Caki2 (cell line): ENCODE results near the gene TNS1. TPM values are rescaled to one million over a fixed set of nuclear protein-coding genes. Genes with fewer than 3 reads are reported as not detected.
"Not testable (repeated sequence)": the region's sequence is repeated elsewhere in the genome, so short reads cannot be mapped to it uniquely, and the experiment has no call there.

ENCODE experiments used
- DNase-seq: peaks from one replicate; pipeline ENCODE4 v3.0.0-alpha.2; 2015; ENCODE audit warnings: low read depth
- in situ Hi-C: cut with HindIII; loops from 2 replicates; pipeline ENCODE4 v1.10.0; 2016; ENCODE audit warnings: low sequenced_read_pairs, low pct_unique_long_range_greater_than_20kb, mixed read lengths
- total RNA-seq: library from RNA; depleted of rRNA; stranded (reverse); fragments of >200 nt; shearing (Covaris generic); gene quantifications from 2 replicates; pipeline ENCODE4 v1.2.3, GENCODE V29; 2014; ENCODE audit warnings: low replicate concordance

The TNS1 gene
- total RNA-seq, 1 experiment from 2014 or later = 0.68 TPM

DNA sequence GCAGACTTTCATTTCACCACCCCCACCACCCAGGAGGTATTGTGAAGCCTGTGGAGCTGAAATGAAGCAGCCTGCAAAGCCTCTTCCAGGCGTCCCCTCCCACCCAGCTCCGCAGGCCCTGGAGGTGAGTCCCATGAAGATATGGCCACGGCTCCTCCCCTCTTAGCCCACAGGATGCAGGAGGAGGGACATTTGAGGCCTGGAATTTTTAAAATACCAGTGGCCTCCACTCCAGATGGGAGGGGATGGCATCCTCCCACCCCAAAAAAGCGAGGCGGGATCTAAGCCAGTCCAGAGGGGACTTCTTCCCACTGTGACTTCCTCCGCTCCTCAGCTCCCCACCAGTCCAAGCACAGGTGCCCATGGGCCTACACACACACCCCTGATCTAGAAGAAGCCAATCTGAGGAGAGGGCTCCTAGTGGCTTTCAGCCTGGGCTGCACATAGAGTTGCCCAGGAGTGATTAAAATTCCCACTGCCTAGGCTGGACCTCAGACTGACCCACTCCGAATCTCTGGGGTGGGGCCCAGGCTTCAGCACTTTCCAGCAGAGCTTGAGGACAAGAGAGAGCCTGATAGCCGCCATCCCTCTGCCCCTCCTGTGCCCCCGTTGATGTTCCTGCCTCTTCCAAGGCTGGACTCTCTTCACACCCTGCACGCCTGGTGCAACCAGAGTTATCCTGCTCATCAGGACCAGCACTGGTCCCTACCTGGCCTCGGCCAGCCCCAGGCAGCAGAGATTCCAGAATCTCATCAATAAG is 206.9 kb downstream of the TNS1 start:
- no peak for DNase-seq
- in situ Hi-C loops = no loop called here

DNA sequence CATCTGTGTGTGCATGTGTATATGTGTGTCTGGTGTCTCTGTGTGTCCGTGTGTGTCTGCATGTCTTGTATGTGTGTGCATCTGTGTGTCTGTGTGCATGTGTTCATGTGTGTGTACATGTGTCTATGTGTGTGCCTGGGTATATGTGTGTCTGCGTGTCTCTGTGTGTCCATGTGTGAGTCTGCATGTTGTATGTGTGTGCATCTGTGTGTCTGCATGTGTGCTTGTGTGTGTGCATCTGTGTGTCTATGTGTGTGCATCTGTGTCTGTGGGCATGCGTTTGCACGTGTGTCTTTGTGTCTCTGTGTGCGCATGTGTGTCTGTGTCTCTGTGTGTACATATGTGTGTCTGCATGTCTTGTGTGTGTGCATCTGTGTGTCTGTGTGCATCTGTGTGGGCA is 207.7 kb downstream of the TNS1 start:
- DNase-seq = no peak
- in situ Hi-C loops = no loop called here

DNA sequence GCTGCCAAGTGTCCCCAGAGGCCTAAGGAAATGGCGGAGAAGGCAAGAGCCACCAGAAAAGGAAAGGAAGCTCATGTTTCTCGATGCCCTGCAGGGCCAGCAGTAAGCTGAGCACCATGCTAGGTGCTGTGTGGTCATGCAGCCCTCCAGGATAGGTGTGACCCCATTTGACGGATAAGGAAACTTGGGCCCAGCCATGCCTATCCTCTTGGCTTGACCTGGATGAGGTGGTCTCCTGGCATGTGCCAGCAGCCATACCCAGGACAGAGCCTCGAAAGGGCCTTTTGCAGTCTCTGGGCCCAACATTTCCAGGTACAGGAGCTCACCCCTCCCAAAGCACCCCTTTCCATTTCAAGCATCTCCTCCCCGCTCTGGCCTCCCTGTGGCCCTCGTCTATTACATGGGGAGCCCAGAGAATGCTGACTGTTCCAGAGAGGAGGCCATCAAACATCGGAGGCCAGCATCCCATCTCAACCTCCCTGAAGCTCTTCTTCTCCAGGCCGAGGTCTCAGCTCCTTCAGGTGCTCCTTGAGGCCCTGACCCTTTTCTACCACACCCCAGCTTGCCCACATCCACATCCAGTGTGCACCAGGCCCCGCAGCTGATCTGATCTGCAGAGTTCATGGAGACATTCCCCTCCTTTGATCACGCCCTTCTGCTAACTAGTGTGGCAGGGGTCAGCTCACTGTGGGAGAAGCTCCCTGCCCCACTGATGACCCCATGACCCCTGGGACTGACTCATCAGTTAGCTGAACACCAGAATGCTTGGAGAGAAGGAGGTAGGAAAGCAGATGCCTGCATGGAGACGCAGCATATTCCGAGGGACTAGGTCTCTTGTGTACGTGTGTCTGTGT is 208.4 kb downstream of the TNS1 start:
- in situ Hi-C loops = no loop called here
- no peak for DNase-seq

DNA sequence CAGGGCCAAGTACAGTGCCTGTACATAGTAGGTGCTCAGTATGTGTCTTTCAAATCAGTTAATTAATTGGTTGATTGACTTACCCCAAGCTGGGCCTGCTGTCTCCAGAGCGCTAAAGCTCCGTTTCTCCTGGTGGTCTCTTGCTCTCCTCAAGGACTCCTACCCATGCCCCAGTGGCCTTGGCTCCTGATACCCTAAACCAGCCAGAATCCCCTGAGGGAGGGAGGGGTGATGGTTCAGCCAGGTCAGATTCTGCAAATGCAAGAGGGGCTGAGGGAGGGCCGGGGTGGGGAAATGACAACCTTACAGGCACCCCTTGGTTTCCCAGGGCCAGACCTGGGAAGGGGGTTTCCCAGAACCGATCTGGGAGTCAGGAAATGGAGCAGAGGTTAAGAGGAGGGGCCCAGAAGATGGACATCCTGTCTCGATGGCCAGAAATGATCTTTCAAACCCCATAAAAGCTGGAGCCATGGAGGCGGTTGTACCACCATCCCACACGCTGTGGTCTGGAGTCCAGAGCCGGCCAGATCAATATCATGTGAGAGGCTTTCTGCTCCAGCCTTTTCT is 209.1 kb downstream of the TNS1 start:
- in situ Hi-C loops = no loop called here
- DNase-seq = no peak

DNA sequence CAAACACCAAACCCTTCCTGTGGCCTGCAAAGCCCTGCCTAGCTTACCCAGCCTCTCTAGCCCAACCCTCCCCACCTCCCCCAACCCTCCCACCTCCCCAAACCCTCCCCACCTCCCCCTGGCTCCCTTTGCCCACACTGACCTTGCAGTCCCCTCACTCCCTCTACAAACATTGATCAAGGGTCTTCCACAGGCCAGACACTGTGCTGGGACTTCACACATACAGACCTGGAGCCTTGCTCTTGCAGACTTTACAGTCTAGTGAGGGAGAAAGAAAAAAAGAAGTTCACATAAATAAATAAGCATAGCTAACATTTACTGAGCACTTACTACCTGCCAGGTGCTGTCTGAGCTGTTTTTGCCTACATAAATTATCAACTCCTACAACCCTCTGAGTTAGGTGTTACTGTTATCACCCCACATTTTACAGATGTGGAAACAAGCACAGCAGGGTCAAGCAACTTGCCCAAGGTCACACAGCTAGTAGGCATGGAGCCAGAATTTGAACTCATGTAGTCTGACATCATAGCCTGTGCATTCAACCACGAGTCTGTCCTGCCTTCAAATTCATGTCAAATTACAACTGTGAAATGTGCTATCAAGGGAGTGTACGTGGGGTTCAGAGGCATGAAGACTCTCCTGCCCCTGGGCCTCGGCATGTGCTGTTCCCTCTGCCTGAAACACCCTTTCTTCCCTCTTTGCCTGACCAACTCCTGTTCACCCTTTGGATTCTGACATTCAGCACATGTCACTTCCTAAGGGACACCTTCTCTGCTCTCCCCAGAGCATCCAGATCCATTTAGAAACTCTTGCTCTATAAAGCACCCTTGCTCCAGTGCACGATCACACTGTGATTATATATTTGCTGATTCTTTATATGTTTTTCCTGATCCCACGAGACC is 209.9 kb downstream of the TNS1 start:
- DNase-seq = no peak

DNA sequence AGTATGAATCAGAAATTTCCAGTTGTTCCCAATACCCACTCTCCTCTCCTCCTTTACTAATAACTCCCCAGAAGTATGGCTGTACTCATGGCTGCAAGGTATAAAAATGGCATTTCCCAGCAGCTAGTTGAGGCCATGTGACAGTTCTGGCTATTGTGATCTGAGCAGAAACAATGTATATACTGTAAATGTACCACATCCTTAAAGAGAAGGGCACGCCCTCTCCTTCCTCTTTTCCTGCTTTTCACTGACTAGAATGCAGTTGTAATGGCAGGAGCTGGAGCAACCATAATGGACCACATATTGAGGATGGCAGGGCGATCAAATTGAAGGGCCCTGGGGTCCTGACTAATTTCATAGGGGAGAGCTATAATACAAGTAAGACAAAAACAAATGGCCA is 211.2 kb downstream of the TNS1 start:
- in situ Hi-C loops = no loop called here

More for the DNA sequence above, 209.9 kb downstream of the TNS1 start:
- in situ Hi-C loops = no loop called here

DNA sequence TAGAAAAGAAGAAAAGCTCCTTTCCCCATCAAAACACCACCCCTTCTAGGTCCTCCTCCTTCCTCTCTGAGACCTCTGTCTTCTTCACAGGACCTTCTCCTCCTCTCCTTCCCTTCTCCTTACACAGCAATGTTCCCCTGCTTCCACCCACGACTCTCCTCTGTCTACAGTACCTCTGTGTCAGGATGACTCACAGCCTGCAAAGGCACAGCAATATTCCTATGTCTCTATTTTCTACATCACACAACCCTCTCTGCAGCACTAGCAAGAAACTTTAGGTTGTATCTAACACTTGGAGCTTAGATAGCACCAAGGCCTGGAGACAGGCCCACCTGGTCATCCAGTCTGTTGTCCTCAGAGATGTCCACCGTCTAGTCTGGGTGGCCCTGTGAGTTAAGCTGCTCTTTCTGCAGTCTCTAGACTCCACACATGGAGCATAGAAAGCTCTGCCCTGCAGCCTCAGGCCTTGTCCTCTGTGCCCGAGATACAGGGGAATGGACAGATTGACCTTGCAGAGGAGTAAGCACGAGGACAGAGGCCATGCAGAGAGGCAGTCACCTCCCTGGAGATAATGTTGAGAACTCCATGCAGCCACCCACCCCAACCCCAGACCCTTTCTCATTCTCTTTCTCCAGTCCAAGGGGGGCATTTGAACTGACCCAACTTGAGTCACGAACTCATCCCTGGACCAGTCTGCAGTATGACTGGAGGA is 212.0 kb downstream of the TNS1 start:
- no peak for DNase-seq
- in situ Hi-C loops = no loop called here

More for the DNA sequence above, 211.2 kb downstream of the TNS1 start:
- no peak for DNase-seq

DNA sequence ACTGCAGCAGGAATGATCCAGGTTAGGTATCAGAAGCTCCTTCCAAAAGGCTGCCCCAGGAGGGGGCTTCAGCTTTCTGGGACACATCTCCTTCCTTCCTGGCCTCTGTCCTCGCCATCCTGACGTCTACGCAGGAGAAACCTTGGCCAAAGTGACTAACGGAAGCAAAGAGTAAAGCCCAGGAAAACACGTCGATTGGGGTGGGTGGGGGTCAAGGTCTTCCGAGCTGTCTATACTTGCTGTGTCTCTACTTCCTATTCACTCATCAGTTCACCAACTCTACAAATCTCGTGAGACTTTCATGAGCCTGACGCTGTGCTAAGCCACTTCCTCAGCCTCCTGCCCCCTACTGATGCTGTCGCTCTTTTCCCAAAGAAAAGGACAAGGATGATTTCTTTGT is 212.6 kb downstream of the TNS1 start:
- DNase-seq = no peak
- in situ Hi-C loops = no loop called here

DNA sequence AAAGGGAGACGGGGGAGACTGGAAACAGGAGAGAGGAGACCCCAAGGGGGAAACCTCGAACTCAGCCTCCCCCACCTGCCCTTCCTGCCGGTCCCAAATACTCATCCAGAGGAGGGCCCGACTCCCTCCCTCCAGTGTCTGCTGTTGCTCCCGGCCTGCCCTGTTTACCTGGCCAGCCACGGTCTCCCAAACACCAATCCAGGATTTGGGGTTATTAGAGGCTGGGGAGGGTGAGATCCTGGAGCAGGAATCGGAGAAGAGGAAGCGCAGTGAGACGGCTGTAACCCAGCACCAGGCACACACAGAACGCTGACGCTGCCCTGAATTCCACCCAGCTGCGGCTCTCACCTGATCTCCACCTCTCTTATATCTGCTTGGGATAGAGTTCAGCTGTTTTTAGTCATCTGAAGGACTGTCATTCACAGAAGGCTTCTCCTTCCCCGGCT is 213.0 kb downstream of the TNS1 start:
- DNase-seq = no peak
- in situ Hi-C loops = no loop called here

DNA sequence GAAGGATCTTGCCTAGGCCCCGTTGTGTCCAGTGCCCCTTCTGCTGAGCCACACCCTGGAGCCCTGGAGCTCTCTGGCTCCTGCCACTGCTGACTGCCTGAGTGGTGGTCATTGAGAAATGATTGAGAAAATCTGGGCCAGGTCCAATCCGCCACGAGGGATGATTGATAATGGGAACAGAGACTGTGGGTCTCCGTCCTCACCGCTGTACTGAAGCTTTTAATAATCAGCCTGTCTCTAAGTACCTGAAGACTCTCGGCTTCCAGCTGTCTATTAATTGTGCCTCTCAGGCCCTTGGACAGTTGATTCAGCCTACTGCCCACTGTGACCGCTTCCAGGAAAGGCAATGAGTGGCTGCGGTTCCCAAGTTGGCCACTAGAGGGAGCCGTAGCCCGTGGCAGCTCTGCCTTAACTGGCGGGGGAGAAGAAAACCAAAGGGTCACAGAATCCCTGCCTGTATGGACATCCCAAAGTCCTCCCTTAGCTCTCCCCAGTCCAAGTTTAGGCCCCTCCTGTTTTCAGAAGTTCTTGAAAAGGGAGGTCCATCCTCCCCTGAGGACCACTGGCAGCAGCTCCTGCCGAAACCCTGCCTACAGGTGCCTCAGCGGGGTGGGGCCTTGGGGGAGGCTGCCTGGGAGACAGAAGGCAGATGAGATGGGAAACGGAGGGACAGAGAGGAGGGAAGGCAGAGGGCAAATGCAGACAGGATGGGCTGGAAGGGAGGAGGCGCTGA is 213.6 kb downstream of the TNS1 start:
- in situ Hi-C loops = no loop called here
- DNase-seq = peak; percentile 50

DNA sequence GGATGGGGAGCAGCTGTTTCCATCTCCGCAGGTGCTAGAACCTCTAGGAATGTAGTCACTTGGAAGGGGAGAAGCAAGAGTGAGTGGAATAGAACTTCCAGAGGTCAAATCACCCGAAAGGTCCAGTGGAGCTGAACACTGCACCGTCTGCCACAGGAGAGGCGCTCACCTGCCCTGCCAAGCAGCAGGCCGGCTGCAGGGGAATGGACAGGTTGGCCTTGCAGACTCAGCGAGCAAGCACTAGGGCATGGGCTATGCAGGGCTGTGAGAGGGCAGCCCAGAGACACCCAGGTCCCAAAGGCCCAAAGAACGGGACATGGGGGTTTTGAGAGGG is 214.2 kb downstream of the TNS1 start:
- no peak for DNase-seq
- in situ Hi-C loops = no loop called here

DNA sequence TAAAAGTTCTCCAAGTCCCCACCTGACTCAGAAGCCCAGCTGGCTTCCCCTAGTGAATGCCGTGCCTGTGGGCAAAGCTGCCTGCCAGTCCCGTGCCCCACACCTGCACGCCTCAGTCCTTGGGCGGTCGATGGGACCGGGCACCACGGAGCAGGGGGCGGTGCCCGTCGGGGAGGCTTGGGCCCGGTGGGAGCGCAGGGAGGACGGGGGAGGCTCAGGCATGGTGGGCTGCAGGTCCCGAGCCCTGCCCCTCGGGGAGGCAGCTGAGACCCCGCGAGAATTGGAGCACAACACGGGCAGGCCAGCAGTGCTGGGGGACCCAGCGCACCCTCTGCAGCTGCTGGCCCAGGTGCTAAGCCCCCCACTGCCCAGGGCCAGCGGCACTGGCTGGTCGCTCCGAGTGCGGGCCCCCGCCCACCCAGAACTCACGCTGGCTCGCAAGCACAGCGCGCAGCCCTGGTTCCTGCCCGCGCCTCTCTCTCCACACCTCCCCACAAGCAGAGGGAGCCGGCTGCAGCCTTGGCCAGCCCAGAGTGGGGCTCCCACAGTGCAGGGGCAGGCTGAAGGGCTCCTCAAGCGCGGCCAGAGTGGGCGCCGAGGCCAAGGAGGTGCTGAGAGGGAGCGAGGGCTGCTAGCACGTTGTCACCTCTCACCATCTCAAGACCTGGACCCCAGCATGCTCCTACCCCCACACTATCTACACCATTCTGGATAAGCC is 215.5 kb downstream of the TNS1 start:
- no peak for DNase-seq
- in situ Hi-C loops = no loop called here

DNA sequence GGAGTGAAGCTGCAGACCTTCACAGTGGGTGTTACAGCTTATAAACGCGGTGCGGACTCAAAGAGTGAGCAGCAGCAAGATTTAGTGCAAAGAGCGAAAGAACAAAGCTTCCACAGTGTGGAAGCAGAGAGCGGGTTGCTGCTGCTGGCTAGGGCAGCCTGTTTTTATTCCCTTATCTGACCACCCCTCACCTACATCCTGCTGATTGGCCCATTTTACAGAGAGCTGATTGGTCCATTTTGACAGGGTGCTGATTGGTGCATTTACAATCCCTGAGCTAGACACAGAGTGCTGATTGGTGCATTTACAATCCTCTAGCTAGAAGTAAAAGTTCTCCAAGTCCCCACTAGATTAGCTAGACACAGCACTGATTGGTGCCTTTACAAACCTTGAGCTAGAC is 216.2 kb downstream of the TNS1 start:
- in situ Hi-C loops, DNase-seq: not testable (repeated sequence)

DNA sequence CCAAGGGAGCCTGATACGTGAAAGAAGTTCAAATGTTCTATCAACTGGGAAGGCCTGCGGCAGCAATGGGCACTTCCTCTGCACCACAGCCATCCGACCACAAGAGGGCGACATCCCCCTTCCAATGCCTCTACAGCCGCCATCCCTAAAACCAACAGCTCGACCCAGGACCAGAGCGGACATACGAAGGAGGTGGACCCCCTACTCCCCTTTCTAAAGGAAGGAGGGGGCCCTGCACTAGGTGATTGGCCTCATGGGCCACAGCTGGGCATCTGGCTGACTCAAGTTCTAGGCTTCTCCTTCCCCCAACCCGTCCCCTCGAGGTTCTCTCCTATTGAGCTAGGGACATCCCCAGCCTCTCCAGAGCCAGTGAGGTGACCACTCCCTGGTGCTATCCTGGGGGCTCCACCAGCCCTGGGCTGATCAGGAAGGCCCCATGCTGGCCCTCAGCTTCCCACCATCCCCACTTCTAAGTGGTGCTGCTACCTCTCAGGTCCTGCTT is 217.2 kb downstream of the TNS1 start:
- DNase-seq = peak; percentile 48
- in situ Hi-C loops = no loop called here

DNA sequence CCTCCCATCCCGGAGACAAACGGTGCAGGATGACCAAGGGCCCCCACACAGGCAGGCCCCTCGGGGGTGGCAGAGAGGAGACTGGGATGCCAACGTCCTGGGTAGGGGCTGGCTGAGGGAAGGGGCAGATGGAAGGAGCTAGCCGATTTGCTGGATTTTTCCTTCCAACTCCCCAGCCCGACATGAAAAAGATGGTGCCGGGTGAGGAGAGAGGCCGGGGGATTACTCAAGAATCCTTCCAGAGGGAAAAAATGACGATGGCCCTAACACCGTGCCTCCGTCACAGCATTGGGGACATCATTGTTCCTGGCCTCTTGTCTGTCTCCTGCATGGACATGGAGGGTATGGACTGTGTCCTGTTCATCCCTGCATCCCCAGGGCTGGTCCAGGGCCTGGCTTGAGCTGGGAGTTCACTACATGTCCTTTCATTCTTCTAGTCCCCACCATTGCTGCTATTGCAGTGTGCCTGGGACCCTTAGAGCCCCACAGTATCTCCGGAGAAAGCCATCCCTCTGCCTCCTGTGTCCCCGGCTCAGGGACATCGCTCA is 217.7 kb downstream of the TNS1 start:
- in situ Hi-C loops = no loop called here
- DNase-seq = no peak

DNA sequence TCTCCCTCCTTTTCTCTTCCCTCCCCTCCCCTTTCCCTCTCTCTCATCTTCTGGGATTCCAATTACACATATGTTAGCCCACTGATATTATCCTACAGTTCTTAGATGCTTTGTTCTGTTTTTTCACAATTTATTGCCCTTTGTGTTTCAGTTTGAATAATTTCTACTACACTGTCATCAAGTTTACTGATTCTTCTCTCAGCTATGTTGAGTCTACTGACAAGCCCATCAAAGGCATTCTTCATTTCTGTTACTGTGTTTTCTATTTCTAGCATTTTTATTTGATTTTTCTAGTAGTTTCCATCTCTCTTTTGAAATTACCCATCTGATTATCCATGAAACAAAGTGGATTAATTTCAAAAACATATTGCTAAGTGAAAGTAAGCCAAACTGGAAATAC is 219.6 kb downstream of the TNS1 start:
- in situ Hi-C loops = no loop called here
- DNase-seq = no peak
